GM23338 (cell line): ENCODE data around the gene NPAS3. TPM values are rescaled to one million over a fixed set of nuclear protein-coding genes. Genes with fewer than 3 reads are reported as not detected.

ENCODE experiments used
- ATAC-seq: fragments of 200-7000 bp; cut with Tn5 transposase; 3 replicates; pipeline ENCODE4 v1.9.1; 2020
- DNase-seq: peaks from one replicate; pipeline ENCODE4 v3.0.0-alpha.2; 2015; ENCODE audit warnings: low spot score
- H2AFZ ChIP-seq: fragments of 200-600 bp; sonication (generic); 2 replicates; pipeline ENCODE4 v1.8.0; 2016; ENCODE audit warnings: antibody characterized with exemption, mild to moderate bottlenecking, moderate library complexity
- H3F3A ChIP-seq: fragments of 200-600 bp; sonication (generic); replicated peaks from 2 replicates; pipeline ENCODE4 v1.8.0; 2017; ENCODE audit warnings: antibody characterized with exemption, mixed run types, low read depth
- H3K27ac ChIP-seq: fragments of 200-600 bp; sonication (generic); 2 replicates; pipeline ENCODE4 v1.6.1; 2016; ENCODE audit warnings: low read depth
- H3K27me3 ChIP-seq: fragments of 200-600 bp; sonication (generic); 2 replicates; pipeline ENCODE4 v1.8.0; 2016; ENCODE audit warnings: mild to moderate bottlenecking, mixed run types, moderate library complexity; ENCODE audit not compliant: insufficient read depth
- H3K36me3 ChIP-seq: fragments of 200-600 bp; sonication (generic); 2 replicates; pipeline ENCODE4 v1.8.0; 2016; ENCODE audit warnings: mild to moderate bottlenecking; ENCODE audit not compliant: insufficient read depth
- H3K4me1 ChIP-seq: fragments of 200-600 bp; sonication (generic); 2 replicates; pipeline ENCODE4 v1.8.0; 2016; ENCODE audit warnings: mild to moderate bottlenecking, moderate library complexity; ENCODE audit not compliant: insufficient read depth
- H3K4me2 ChIP-seq: fragments of 200-600 bp; sonication (generic); 2 replicates; pipeline ENCODE4 v1.7.1; 2017; ENCODE audit warnings: mixed run types
- H3K4me3 ChIP-seq: fragments of 200-600 bp; sonication (generic); 2 replicates; pipeline ENCODE4 v1.6.1; 2016; ENCODE audit warnings: mixed run types
- H3K79me2 ChIP-seq: fragments of 200-600 bp; sonication (generic); replicated peaks from 2 replicates; pipeline ENCODE4 v1.8.0; 2017; ENCODE audit warnings: mild to moderate bottlenecking; ENCODE audit not compliant: insufficient read depth
- H3K9me2 ChIP-seq: fragments of 200-600 bp; sonication (generic); 2 replicates; pipeline ENCODE4 v1.8.0; 2017; ENCODE audit not compliant: insufficient read depth
- H4K20me1 ChIP-seq: fragments of 200-600 bp; sonication (generic); replicated peaks from 2 replicates; pipeline ENCODE4 v1.8.0; 2017; ENCODE audit warnings: mild to moderate bottlenecking; ENCODE audit not compliant: insufficient read depth
- H3K27ac Mint-ChIP-seq: 2 replicates; pipeline ENCODE4 v1.8.0; 2020; ENCODE audit warnings: inconsistent platforms, mild to moderate bottlenecking, moderate library complexity, mixed read lengths
- H3K27me3 Mint-ChIP-seq: 3 replicates; pipeline ENCODE4 v1.8.0; 2022; ENCODE audit warnings: low read depth, mild to moderate bottlenecking, moderate library complexity, mixed read lengths, inconsistent platforms; ENCODE audit not compliant: insufficient read depth, poor library complexity
- H3K36me3 Mint-ChIP-seq: 3 replicates; pipeline ENCODE4 v1.8.0; 2021; ENCODE audit warnings: low read depth, mild to moderate bottlenecking, inconsistent platforms, moderate library complexity, mixed read lengths
- H3K4me1 Mint-ChIP-seq: 3 replicates; pipeline ENCODE4 v1.8.0; 2020; ENCODE audit warnings: mild to moderate bottlenecking, inconsistent platforms, mixed read lengths
- H3K4me3 Mint-ChIP-seq: 3 replicates; pipeline ENCODE4 v1.8.0; 2021; ENCODE audit warnings: moderate library complexity, mild to moderate bottlenecking, inconsistent platforms, mixed read lengths
- H3K9me3 Mint-ChIP-seq: 3 replicates; pipeline ENCODE4 v1.8.0; 2020; ENCODE audit warnings: moderate library complexity, mild to moderate bottlenecking, inconsistent platforms, mixed read lengths
- CREB1 ChIP-seq: fragments of 250-450 bp; sonication (Bioruptor Pico); IDR thresholded peaks from 2 replicates; pipeline ENCODE4 v1.5.0; 2020; ENCODE audit warnings: low read depth, mild to moderate bottlenecking, moderate library complexity
- EZH2 ChIP-seq: fragments of 200-600 bp; sonication (generic); IDR thresholded peaks from one replicate; pipeline ENCODE4 v1.8.0; 2017; ENCODE audit warnings: antibody characterized with exemption, mild to moderate bottlenecking, low read depth; ENCODE audit not compliant: unreplicated experiment
- EZH2phosphoT487 ChIP-seq: fragments of 200-600 bp; sonication (generic); IDR thresholded peaks from one replicate; pipeline ENCODE4 v1.8.1; 2018; ENCODE audit warnings: antibody characterized with exemption; ENCODE audit not compliant: unreplicated experiment
- NANOG ChIP-seq: IDR thresholded peaks from 2 replicates; pipeline ENCODE4 v1.6.1; 2016; ENCODE audit warnings: antibody characterized with exemption, borderline replicate concordance
- POLR2AphosphoS5 ChIP-seq: IDR thresholded peaks from 2 replicates; pipeline ENCODE4 v1.6.1; 2016; ENCODE audit warnings: antibody characterized with exemption, low read depth
- STAT1 ChIP-seq: IDR thresholded peaks from one replicate; pipeline ENCODE4 v1.6.1; 2016; ENCODE audit warnings: antibody characterized with exemption; ENCODE audit not compliant: unreplicated experiment
- ZNF114 ChIP-seq: fragments of 250-450 bp; sonication (Bioruptor Pico); IDR thresholded peaks from 2 replicates; pipeline ENCODE4 v1.5.0; 2020; ENCODE audit warnings: mild to moderate bottlenecking, moderate library complexity
- ZNF331 ChIP-seq: fragments of 250-450 bp; sonication (Bioruptor Pico); IDR thresholded peaks from 2 replicates; pipeline ENCODE4 v1.5.0; 2020; ENCODE audit warnings: low read depth, mild to moderate bottlenecking, moderate library complexity
- polyA plus RNA-seq: library from polyadenylated mRNA; unstranded; fragments of >200 nt; fragmentation: Nextera tagmentation; extraction: Ambion mirVana; gene quantifications from 2 replicates; pipeline ENCODE4 v1.2.1, GENCODE V29; 2016
- total RNA-seq: library from RNA; depleted of rRNA; stranded (reverse); fragments of >200 nt; shearing (Covaris generic); gene quantifications from 2 replicates; pipeline ENCODE4 v1.2.3, GENCODE V29; 2014
- TF ChIP-seq, protein P1 (sequence below): IDR thresholded peaks from one replicate; pipeline ENCODE4 v1.6.1; 2018; ENCODE audit warnings: antibody characterized with exemption; ENCODE audit not compliant: unreplicated experiment
- TF ChIP-seq, protein P2 (sequence below): fragments of 250-450 bp; sonication (Bioruptor Pico); IDR thresholded peaks from 2 replicates; pipeline ENCODE4 v1.5.0; 2020; ENCODE audit warnings: mild to moderate bottlenecking, moderate library complexity

Gene NPAS3
- total and polyA plus RNA-seq, 2 experiments from 2014 or later: 0.17 to 0.19 TPM

- peaks cover 8% of the 10 kb centered on the region; the same call in 2 of the 3 replicates for H3K4me1 Mint-ChIP-seq
- ATAC-seq: no peak
- no peaks in the 10 kb centered on the region for H3K36me3 ChIP-seq
- H3K27me3 ChIP-seq: no peaks in the 10 kb centered on the region
- no peaks in the 10 kb centered on the region for H4K20me1 ChIP-seq
- H3K4me3 ChIP-seq: no peak overlapping the region
- DNase-seq: no peak
- H3K4me1 ChIP-seq: no peaks in the 10 kb centered on the region
- no peaks in the 10 kb centered on the region for H3F3A ChIP-seq
- H3K4me2 ChIP-seq: no peak overlapping the region
- H2AFZ ChIP-seq: no peak overlapping the region
- no peak for TF ChIP-seq POLR2AphosphoS5
- no peak for TF ChIP-seq NANOG
- no peak overlapping the region for H3K27ac Mint-ChIP-seq
- H3K27ac ChIP-seq: no peak overlapping the region
- H3K27me3 Mint-ChIP-seq: no peaks in the 10 kb centered on the region
- H3K4me3 Mint-ChIP-seq: no peak overlapping the region
- H3K9me2 ChIP-seq: peaks cover 5% of the 10 kb centered on the region; the same call in 1 of the 2 replicates
- no peaks in the 10 kb centered on the region for H3K9me3 Mint-ChIP-seq
- no peaks in the 10 kb centered on the region for H3K36me3 Mint-ChIP-seq
- no peaks in the 10 kb centered on the region for H3K79me2 ChIP-seq
Measured at GRCh38 chr14:33528655-33529054, 590.0 kb downstream of the NPAS3 start.

DNA sequence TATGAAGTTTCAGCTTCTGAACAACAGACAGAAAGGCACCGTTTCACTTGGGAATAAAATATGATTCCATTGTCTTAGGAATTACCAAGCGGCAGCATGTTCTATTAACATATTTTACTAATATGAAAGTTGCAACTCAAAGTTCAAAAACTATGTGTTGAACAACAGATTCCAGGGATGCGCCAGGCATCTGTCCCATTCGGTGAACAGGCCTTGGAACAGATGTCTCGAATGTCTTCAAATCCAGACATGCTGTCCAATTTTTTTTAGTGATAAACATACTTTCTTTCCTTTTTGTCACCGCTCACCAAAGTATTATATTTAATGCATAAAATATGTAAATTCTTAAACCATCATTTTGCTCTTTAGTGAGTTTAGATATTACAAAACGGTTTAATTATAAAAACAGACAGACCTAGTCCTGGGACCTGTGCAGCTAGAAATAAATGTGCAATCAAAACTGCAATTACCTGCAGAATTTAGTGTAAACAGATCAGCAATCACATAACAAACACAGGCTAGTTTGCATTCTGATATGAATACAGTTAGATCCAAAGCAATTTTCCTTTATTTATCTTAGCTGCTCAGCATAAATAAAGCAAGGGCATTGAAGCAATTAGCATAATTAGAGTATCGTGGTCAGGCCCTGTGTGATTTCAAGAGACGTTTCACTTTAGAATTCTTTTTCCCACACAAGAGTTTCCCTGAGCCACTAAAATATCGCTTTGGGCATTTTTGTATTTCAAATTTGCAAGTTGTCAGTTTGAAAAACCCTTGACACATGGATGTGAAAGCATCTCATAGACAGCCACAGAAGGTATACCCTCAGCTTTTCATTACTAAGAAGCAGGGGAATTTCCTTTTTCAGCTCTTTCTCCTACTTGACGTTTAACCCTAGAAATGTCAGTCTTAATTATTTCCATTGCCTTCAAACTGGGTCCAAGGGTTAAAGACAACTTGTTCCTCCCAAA, 591.4 kb downstream of the NPAS3 start:
- no peaks in the 10 kb centered on the region for H4K20me1 ChIP-seq
- Mint-ChIP-seq H3K27me3 (no peaks in the 10 kb centered on the region), H3K36me3 (no peaks in the 10 kb centered on the region), H3K4me1 (peaks cover 8% of the 10 kb centered on the region; the same call in 2 of the 3 replicates), H3K27ac (no peak overlapping the region), H3K9me3 (no peaks in the 10 kb centered on the region), H3K4me3 (no peak overlapping the region)
- DNase-seq: no peak
- H3K4me2 ChIP-seq: no peak overlapping the region
- no peaks in the 10 kb centered on the region for H3K36me3 ChIP-seq
- no peak for ATAC-seq
- no peaks in the 10 kb centered on the region for H3K9me2 ChIP-seq
- no peaks in the 10 kb centered on the region for H3K4me1 ChIP-seq
- no peak overlapping the region for H3K27ac ChIP-seq
- H3K27me3 ChIP-seq: no peaks in the 10 kb centered on the region
- no peak overlapping the region for H3K4me3 ChIP-seq
- no peaks in the 10 kb centered on the region for H3K79me2 ChIP-seq
- no peaks in the 10 kb centered on the region for H3F3A ChIP-seq
- no peak overlapping the region for H2AFZ ChIP-seq
- TF ChIP-seq, protein P1, sequence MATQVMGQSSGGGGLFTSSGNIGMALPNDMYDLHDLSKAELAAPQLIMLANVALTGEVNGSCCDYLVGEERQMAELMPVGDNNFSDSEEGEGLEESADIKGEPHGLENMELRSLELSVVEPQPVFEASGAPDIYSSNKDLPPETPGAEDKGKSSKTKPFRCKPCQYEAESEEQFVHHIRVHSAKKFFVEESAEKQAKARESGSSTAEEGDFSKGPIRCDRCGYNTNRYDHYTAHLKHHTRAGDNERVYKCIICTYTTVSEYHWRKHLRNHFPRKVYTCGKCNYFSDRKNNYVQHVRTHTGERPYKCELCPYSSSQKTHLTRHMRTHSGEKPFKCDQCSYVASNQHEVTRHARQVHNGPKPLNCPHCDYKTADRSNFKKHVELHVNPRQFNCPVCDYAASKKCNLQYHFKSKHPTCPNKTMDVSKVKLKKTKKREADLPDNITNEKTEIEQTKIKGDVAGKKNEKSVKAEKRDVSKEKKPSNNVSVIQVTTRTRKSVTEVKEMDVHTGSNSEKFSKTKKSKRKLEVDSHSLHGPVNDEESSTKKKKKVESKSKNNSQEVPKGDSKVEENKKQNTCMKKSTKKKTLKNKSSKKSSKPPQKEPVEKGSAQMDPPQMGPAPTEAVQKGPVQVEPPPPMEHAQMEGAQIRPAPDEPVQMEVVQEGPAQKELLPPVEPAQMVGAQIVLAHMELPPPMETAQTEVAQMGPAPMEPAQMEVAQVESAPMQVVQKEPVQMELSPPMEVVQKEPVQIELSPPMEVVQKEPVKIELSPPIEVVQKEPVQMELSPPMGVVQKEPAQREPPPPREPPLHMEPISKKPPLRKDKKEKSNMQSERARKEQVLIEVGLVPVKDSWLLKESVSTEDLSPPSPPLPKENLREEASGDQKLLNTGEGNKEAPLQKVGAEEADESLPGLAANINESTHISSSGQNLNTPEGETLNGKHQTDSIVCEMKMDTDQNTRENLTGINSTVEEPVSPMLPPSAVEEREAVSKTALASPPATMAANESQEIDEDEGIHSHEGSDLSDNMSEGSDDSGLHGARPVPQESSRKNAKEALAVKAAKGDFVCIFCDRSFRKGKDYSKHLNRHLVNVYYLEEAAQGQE: no peak
- TF ChIP-seq EZH2phosphoT487 (no peak), NANOG (no peak), ZNF114 (CRISPR knock-in tag) (no peak), STAT1 (no peak), CREB1 (CRISPR knock-in tag) (no peak), EZH2 (no peak), POLR2AphosphoS5 (no peak), ZNF331 (CRISPR knock-in tag) (no peak)
- TF ChIP-seq, protein P2, sequence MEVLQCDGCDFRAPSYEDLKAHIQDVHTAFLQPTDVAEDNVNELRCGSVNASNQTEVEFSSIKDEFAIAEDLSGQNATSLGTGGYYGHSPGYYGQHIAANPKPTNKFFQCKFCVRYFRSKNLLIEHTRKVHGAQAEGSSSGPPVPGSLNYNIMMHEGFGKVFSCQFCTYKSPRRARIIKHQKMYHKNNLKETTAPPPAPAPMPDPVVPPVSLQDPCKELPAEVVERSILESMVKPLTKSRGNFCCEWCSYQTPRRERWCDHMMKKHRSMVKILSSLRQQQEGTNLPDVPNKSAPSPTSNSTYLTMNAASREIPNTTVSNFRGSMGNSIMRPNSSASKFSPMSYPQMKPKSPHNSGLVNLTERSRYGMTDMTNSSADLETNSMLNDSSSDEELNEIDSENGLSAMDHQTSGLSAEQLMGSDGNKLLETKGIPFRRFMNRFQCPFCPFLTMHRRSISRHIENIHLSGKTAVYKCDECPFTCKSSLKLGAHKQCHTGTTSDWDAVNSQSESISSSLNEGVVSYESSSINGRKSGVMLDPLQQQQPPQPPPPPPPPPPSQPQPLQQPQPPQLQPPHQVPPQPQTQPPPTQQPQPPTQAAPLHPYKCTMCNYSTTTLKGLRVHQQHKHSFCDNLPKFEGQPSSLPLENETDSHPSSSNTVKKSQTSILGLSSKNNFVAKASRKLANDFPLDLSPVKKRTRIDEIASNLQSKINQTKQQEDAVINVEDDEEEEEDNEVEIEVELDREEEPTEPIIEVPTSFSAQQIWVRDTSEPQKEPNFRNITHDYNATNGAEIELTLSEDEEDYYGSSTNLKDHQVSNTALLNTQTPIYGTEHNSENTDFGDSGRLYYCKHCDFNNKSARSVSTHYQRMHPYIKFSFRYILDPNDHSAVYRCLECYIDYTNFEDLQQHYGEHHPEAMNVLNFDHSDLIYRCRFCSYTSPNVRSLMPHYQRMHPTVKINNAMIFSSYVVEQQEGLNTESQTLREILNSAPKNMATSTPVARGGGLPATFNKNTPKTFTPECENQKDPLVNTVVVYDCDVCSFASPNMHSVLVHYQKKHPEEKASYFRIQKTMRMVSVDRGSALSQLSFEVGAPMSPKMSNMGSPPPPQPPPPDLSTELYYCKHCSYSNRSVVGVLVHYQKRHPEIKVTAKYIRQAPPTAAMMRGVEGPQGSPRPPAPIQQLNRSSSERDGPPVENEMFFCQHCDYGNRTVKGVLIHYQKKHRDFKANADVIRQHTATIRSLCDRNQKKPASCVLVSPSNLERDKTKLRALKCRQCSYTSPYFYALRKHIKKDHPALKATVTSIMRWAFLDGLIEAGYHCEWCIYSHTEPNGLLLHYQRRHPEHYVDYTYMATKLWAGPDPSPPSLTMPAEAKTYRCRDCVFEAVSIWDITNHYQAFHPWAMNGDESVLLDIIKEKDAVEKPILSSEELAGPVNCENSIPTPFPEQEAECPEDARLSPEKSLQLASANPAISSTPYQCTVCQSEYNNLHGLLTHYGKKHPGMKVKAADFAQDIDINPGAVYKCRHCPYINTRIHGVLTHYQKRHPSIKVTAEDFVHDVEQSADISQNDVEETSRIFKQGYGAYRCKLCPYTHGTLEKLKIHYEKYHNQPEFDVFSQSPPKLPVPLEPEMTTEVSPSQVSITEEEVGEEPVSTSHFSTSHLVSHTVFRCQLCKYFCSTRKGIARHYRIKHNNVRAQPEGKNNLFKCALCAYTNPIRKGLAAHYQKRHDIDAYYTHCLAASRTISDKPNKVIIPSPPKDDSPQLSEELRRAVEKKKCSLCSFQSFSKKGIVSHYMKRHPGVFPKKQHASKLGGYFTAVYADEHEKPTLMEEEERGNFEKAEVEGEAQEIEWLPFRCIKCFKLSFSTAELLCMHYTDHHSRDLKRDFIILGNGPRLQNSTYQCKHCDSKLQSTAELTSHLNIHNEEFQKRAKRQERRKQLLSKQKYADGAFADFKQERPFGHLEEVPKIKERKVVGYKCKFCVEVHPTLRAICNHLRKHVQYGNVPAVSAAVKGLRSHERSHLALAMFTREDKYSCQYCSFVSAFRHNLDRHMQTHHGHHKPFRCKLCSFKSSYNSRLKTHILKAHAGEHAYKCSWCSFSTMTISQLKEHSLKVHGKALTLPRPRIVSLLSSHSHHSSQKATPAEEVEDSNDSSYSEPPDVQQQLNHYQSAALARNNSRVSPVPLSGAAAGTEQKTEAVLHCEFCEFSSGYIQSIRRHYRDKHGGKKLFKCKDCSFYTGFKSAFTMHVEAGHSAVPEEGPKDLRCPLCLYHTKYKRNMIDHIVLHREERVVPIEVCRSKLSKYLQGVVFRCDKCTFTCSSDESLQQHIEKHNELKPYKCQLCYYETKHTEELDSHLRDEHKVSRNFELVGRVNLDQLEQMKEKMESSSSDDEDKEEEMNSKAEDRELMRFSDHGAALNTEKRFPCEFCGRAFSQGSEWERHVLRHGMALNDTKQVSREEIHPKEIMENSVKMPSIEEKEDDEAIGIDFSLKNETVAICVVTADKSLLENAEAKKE (CRISPR knock-in tag): no peak
